Measurements from ENCODE around the gene TMEM117.

GRCh38 chr12:44101475-44101874 lies 265.6 kb downstream of the TMEM117 start:
- TF ChIP-seq, protein P1, sequence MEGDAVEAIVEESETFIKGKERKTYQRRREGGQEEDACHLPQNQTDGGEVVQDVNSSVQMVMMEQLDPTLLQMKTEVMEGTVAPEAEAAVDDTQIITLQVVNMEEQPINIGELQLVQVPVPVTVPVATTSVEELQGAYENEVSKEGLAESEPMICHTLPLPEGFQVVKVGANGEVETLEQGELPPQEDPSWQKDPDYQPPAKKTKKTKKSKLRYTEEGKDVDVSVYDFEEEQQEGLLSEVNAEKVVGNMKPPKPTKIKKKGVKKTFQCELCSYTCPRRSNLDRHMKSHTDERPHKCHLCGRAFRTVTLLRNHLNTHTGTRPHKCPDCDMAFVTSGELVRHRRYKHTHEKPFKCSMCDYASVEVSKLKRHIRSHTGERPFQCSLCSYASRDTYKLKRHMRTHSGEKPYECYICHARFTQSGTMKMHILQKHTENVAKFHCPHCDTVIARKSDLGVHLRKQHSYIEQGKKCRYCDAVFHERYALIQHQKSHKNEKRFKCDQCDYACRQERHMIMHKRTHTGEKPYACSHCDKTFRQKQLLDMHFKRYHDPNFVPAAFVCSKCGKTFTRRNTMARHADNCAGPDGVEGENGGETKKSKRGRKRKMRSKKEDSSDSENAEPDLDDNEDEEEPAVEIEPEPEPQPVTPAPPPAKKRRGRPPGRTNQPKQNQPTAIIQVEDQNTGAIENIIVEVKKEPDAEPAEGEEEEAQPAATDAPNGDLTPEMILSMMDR (IDR thresholded peaks at IDR 0.05) = no peak
- no peak for TF ChIP-seq POLR2A (IDR thresholded peaks at IDR 0.05)
